Measurements from ENCODE around the gene CDC123.

- TF ChIP-seq SUZ12 (IDR thresholded peaks at IDR 0.05; ENCODE audit: extremely low read depth, insufficient read depth, insufficient read length) = no peak
- no peak for TF ChIP-seq YY1 (IDR thresholded peaks at IDR 0.05; ENCODE audit: insufficient read depth, insufficient read length)
- TF ChIP-seq ZNF274 (IDR thresholded peaks at IDR 0.05; ENCODE audit: low read depth, low read length) = no peak
These were observed 683 bp downstream of the CDC123 start for GRCh38 chr10:12196531-12197211.

Measured in NT2/D1 (cell line).